ENCODE measurements around the gene SYNJ1.
"Not testable (repeated sequence)": the region's sequence is repeated elsewhere in the genome, so short reads cannot be mapped to it uniquely, and the experiment has no call there.

SYNJ1 gene

GRCh38 chr21:32666258-32666657 is 61.6 kb downstream of the SYNJ1 start:
- Histone ChIP-seq H3K4me2 (ENCODE audit: low read length) (no peak overlapping the region), H3K36me3 (ENCODE audit: control insufficient read depth, low read length) (peaks cover 13% of the 10 kb centered on the region), H4K20me1 (ENCODE audit: control insufficient read depth, insufficient read depth, low read depth, low read length) (no peaks in the 10 kb centered on the region), H3K4me3 (ENCODE audit: low read length) (no peak overlapping the region), H3K27ac (ENCODE audit: low read depth, low read length) (no peak overlapping the region), H3K27me3 (ENCODE audit: control insufficient read depth, low read length) (no peaks in the 10 kb centered on the region), H3K4me1 (ENCODE audit: control insufficient read depth, low read length) (no peaks in the 10 kb centered on the region), H3K79me2 (ENCODE audit: control insufficient read depth, low read length) (no peaks in the 10 kb centered on the region), H3K9me2 (replicated peaks; ENCODE audit: control insufficient read depth, low read length) (no peaks in the 10 kb centered on the region), H3K9me3 (ENCODE audit: control insufficient read depth, insufficient read depth, low read length) (peaks cover 12% of the 10 kb centered on the region; the same call in 1 of the 2 replicates), H3F3A (ENCODE audit: control insufficient read depth, insufficient read depth) (no peaks in the 10 kb centered on the region)
- TF ChIP-seq EZH2phosphoT487 (IDR thresholded peaks at IDR 0.05; ENCODE audit: borderline replicate concordance, low read length) (no peak), CTCF (IDR thresholded peaks at IDR 0.05; ENCODE audit: low read depth, low read length, poor library complexity, severe bottlenecking) (no peak)

- H3K79me2 ChIP-seq (ENCODE audit: control insufficient read depth, low read length); H3K27ac ChIP-seq (ENCODE audit: low read depth, low read length); H3K4me3 ChIP-seq (ENCODE audit: low read length); H4K20me1 ChIP-seq (ENCODE audit: control insufficient read depth, insufficient read depth, low read depth, low read length); H3K9me2 ChIP-seq (replicated peaks; ENCODE audit: control insufficient read depth, low read length); H3K4me1 ChIP-seq (ENCODE audit: control insufficient read depth, low read length); H3K27me3 ChIP-seq (ENCODE audit: control insufficient read depth, low read length); H3K4me2 ChIP-seq (ENCODE audit: low read length); H3F3A ChIP-seq (ENCODE audit: control insufficient read depth, insufficient read depth): not testable (repeated sequence)
- Histone ChIP-seq H3K36me3 (ENCODE audit: control insufficient read depth, low read length) (peaks cover 13% of the 10 kb centered on the region), H3K9me3 (ENCODE audit: control insufficient read depth, insufficient read depth, low read length) (peaks cover 12% of the 10 kb centered on the region; the same call in 1 of the 2 replicates)
Observed at GRCh38 chr21:32664095-32664494, 63.7 kb downstream of the SYNJ1 start.

GRCh38 chr21:32661981-32662380 is 65.8 kb downstream of the SYNJ1 start:
- not testable (repeated sequence) for H3K9me2 ChIP-seq (replicated peaks; ENCODE audit: control insufficient read depth, low read length); H3K27ac ChIP-seq (ENCODE audit: low read depth, low read length); H3K27me3 ChIP-seq (ENCODE audit: control insufficient read depth, low read length); H3K4me3 ChIP-seq (ENCODE audit: low read length); H3K4me1 ChIP-seq (ENCODE audit: control insufficient read depth, low read length); H3K79me2 ChIP-seq (ENCODE audit: control insufficient read depth, low read length); H3F3A ChIP-seq (ENCODE audit: control insufficient read depth, insufficient read depth); H4K20me1 ChIP-seq (ENCODE audit: control insufficient read depth, insufficient read depth, low read depth, low read length); H3K4me2 ChIP-seq (ENCODE audit: low read length)
- Histone ChIP-seq H3K9me3 (ENCODE audit: control insufficient read depth, insufficient read depth, low read length) (peaks cover 22% of the 10 kb centered on the region; the same call in 1 of the 2 replicates), H3K36me3 (ENCODE audit: control insufficient read depth, low read length) (peaks cover 13% of the 10 kb centered on the region)

- not testable (repeated sequence) for H3K4me1 ChIP-seq (ENCODE audit: control insufficient read depth, low read length); H3F3A ChIP-seq (ENCODE audit: control insufficient read depth, insufficient read depth); H3K27ac ChIP-seq (ENCODE audit: low read depth, low read length); H3K9me2 ChIP-seq (replicated peaks; ENCODE audit: control insufficient read depth, low read length); H4K20me1 ChIP-seq (ENCODE audit: control insufficient read depth, insufficient read depth, low read depth, low read length); H3K4me2 ChIP-seq (ENCODE audit: low read length); H3K4me3 ChIP-seq (ENCODE audit: low read length); H3K27me3 ChIP-seq (ENCODE audit: control insufficient read depth, low read length); H3K79me2 ChIP-seq (ENCODE audit: control insufficient read depth, low read length)
- peaks cover 22% of the 10 kb centered on the region; the same call in 1 of the 2 replicates for H3K9me3 ChIP-seq (ENCODE audit: control insufficient read depth, insufficient read depth, low read length)
- H3K36me3 ChIP-seq (ENCODE audit: control insufficient read depth, low read length) = peaks cover 13% of the 10 kb centered on the region
Observed at GRCh38 chr21:32661026-32661782, 66.6 kb downstream of the SYNJ1 start.

GRCh38 chr21:32658524-32658923 is 69.3 kb downstream of the SYNJ1 start:
- Histone ChIP-seq H3K27me3 (ENCODE audit: control insufficient read depth, low read length) (no peaks in the 10 kb centered on the region), H4K20me1 (ENCODE audit: control insufficient read depth, insufficient read depth, low read depth, low read length) (no peaks in the 10 kb centered on the region), H3K27ac (ENCODE audit: low read depth, low read length) (no peak overlapping the region), H3K9me3 (ENCODE audit: control insufficient read depth, insufficient read depth, low read length) (peaks cover 10% of the 10 kb centered on the region; the same call in 1 of the 2 replicates), H3K4me1 (ENCODE audit: control insufficient read depth, low read length) (no peaks in the 10 kb centered on the region), H3K4me2 (ENCODE audit: low read length) (no peak overlapping the region), H3K79me2 (ENCODE audit: control insufficient read depth, low read length) (no peaks in the 10 kb centered on the region), H3K4me3 (ENCODE audit: low read length) (no peak overlapping the region), H3K36me3 (ENCODE audit: control insufficient read depth, low read length) (no peaks in the 10 kb centered on the region), H3F3A (ENCODE audit: control insufficient read depth, insufficient read depth) (no peaks in the 10 kb centered on the region), H3K9me2 (replicated peaks; ENCODE audit: control insufficient read depth, low read length) (no peaks in the 10 kb centered on the region)
- TF ChIP-seq CTCF (IDR thresholded peaks at IDR 0.05; ENCODE audit: low read depth, low read length, poor library complexity, severe bottlenecking) = no peak
- TF ChIP-seq EZH2phosphoT487 (IDR thresholded peaks at IDR 0.05; ENCODE audit: borderline replicate concordance, low read length) = no peak
